ENCODE measurements around the gene RNF213. TPM values are rescaled to one million over a fixed set of nuclear protein-coding genes. Genes with fewer than 3 reads are reported as not detected.

Gene RNF213
- total and polyA plus RNA-seq, 10 of the 15 experiments (the other 5 are each of a cell fraction or from before 2014, with no cell fraction given) = 18.6 to 145 (median 65.8) TPM

DNA sequence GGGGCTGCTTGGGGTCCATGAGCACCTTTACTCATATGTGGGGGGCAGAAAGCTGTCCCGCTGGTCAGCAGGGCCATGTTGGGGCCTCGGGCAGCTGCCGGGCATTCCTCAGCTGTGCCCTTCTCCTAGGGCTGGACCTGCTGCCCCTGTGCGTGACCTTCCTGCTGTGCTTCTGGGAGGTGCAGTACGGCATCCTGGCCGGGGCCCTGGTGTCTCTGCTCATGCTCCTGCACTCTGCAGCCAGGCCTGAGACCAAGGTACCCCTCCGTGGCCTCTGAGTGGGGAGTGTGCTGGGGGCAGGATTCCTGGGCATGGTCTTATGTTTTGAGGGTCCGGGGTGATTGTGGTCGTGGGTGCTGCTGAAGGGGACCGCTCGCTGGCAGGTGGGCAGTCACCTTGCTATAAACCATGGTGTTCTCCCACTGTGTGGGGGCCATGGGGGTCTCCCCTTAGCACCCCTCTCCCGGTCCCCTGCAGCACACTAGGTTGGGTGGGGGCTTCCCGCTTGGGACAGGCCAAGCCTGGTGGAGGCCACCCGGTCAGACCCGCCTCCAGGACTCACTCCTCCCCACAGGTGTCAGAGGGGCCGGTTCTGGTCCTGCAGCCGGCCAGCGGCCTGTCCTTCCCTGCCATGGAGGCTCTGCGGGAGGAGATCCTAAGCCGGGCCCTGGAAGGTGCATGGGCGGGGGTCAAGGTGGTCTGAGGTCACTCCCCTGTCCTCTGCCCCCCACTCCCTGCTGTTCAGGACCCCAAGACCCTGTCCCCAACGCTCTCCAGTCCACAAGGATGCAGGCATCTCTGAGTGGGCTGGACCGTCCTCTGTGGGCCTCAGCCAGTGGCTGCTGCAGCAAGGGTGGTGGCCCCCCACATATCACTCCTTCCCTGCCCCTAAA lies 12.4 kb upstream of the RNF213 start:
- H3K9ac ChIP-seq (ENCODE audit: control insufficient read depth, insufficient read depth, low read length) = no peak overlapping the region
- TF ChIP-seq, protein P1, sequence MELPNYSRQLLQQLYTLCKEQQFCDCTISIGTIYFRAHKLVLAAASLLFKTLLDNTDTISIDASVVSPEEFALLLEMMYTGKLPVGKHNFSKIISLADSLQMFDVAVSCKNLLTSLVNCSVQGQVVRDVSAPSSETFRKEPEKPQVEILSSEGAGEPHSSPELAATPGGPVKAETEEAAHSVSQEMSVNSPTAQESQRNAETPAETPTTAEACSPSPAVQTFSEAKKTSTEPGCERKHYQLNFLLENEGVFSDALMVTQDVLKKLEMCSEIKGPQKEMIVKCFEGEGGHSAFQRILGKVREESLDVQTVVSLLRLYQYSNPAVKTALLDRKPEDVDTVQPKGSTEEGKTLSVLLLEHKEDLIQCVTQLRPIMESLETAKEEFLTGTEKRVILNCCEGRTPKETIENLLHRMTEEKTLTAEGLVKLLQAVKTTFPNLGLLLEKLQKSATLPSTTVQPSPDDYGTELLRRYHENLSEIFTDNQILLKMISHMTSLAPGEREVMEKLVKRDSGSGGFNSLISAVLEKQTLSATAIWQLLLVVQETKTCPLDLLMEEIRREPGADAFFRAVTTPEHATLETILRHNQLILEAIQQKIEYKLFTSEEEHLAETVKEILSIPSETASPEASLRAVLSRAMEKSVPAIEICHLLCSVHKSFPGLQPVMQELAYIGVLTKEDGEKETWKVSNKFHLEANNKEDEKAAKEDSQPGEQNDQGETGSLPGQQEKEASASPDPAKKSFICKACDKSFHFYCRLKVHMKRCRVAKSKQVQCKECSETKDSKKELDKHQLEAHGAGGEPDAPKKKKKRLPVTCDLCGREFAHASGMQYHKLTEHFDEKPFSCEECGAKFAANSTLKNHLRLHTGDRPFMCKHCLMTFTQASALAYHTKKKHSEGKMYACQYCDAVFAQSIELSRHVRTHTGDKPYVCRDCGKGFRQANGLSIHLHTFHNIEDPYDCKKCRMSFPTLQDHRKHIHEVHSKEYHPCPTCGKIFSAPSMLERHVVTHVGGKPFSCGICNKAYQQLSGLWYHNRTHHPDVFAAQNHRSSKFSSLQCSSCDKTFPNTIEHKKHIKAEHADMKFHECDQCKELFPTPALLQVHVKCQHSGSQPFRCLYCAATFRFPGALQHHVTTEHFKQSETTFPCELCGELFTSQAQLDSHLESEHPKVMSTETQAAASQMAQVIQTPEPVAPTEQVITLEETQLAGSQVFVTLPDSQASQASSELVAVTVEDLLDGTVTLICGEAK (IDR thresholded peaks at IDR 0.05; ENCODE audit: borderline replicate concordance) = no peak
- no peak for TF ChIP-seq RAD51 (IDR thresholded peaks at IDR 0.05)
- no peak for TF ChIP-seq NBN (IDR thresholded peaks at IDR 0.05)
- TF ChIP-seq, protein P2, sequence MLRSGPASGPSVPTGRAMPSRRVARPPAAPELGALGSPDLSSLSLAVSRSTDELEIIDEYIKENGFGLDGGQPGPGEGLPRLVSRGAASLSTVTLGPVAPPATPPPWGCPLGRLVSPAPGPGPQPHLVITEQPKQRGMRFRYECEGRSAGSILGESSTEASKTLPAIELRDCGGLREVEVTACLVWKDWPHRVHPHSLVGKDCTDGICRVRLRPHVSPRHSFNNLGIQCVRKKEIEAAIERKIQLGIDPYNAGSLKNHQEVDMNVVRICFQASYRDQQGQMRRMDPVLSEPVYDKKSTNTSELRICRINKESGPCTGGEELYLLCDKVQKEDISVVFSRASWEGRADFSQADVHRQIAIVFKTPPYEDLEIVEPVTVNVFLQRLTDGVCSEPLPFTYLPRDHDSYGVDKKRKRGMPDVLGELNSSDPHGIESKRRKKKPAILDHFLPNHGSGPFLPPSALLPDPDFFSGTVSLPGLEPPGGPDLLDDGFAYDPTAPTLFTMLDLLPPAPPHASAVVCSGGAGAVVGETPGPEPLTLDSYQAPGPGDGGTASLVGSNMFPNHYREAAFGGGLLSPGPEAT (IDR thresholded peaks at IDR 0.05; ENCODE audit: low read depth) = no peak
- TF ChIP-seq, protein P3, sequence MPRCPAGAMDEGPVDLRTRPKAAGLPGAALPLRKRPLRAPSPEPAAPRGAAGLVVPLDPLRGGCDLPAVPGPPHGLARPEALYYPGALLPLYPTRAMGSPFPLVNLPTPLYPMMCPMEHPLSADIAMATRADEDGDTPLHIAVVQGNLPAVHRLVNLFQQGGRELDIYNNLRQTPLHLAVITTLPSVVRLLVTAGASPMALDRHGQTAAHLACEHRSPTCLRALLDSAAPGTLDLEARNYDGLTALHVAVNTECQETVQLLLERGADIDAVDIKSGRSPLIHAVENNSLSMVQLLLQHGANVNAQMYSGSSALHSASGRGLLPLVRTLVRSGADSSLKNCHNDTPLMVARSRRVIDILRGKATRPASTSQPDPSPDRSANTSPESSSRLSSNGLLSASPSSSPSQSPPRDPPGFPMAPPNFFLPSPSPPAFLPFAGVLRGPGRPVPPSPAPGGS (IDR thresholded peaks at IDR 0.05; ENCODE audit: borderline replicate concordance, insufficient read depth, low read depth, low read length, poor library complexity, severe bottlenecking) = no peak
- no peaks in the 10 kb centered on the region for H4K20me1 ChIP-seq (ENCODE audit: control insufficient read depth, insufficient read depth)
- ChIA-PET SMC1A (ENCODE audit: uncharacterized antibody, unreplicated experiment) (interaction anchor here (1.0 kb wide), 1 partner anchor 11 kb away, joined by 3 read pairs; no protein-coding TSS in a partner anchor), RAD21 (ENCODE audit: unreplicated experiment) (no interaction called here), CTCF (interaction anchor here (0.8 kb wide), 1 partner anchor 19 kb away, joined by 3 read pairs; no protein-coding TSS in a partner anchor), POLR2A (no interaction called here)
- intact Hi-C loops (cut with micrococcal nuclease; ENCODE audit: unreplicated experiment) = no loop called here
- H3K9me3 ChIP-seq (replicated peaks; ENCODE audit: control insufficient read depth, insufficient read depth, low read length) = no peaks in the 10 kb centered on the region
- DNase-seq (ENCODE audit: low read depth, low spot score) (no peak), ATAC-seq (no peak), FAIRE-seq (no peak)
- BruUV-seq (replicated peaks) = no TSS peak
- no peak overlapping the region for H3K27ac ChIP-seq (ENCODE audit: control insufficient read depth, insufficient read depth)
- no peaks in the 10 kb centered on the region for H3K79me2 ChIP-seq (ENCODE audit: control insufficient read depth, insufficient read depth, low read length)
- in situ Hi-C loops (cut with MboI) = no loop called here
- H3K4me1 ChIP-seq (ENCODE audit: control insufficient read depth, insufficient read depth, low read length) = no peaks in the 10 kb centered on the region
- H3K4me3 ChIP-seq = no peak overlapping the region
- H3K27me3 ChIP-seq (replicated peaks in 1 of 2; ENCODE audit: control insufficient read depth in 2 of 2, insufficient read depth in 2 of 2, low read length in 1 of 2) = no peaks in the 10 kb centered on the region
- WGBS (ENCODE audit: insufficient coverage, insufficient replicate concordance, low lambda C conversion rate, missing lambda C conversion rate) = 62% methylated on average over 23 of the region's 23 CpGs
- H3K4me2 ChIP-seq (ENCODE audit: control insufficient read depth, insufficient read depth) = no peak overlapping the region
- H2AFZ ChIP-seq (ENCODE audit: control insufficient read depth, low read depth, low read length) = no peak overlapping the region
- no peaks in the 10 kb centered on the region for H3K36me3 ChIP-seq (ENCODE audit: control insufficient read depth in 2 of 2, insufficient read depth in 2 of 2, low read length in 1 of 2)

All from GM12878 (cell line).